Stimulated activated CD8-positive, alpha-beta memory T cell treated with anti-CD3 and anti-CD28 coated beads, Interleukin-4, amount 100 ng/mL, for 48 hours (primary cell): ENCODE data around the gene ZC3H7A.
"Not testable (repeated sequence)": the region's sequence is repeated elsewhere in the genome, so short reads cannot be mapped to it uniquely, and the experiment has no call there.

Source experiments
- DNase-seq: peaks from one replicate; pipeline ENCODE4 v3.0.0-alpha.2; 2020

ZC3H7A gene

GRCh38 chr16:11799509-11800381 is 2.7 kb upstream of the ZC3H7A start:
- no peak for DNase-seq

GRCh38 chr16:11799017-11799381 is 1.9 kb upstream of the ZC3H7A start:
- no peak for DNase-seq

GRCh38 chr16:11797957-11798299 is 870 bp upstream of the ZC3H7A start:
- DNase-seq, result peak; percentile 47

GRCh38 chr16:11796227-11797165 is 562 bp downstream of the ZC3H7A start:
- DNase-seq, result peak; percentile 53

- DNase-seq, result no peak
Observed at GRCh38 chr16:11795887-11796226, 1.2 kb downstream of the ZC3H7A start.

GRCh38 chr16:11794996-11795886 is 1.8 kb downstream of the ZC3H7A start:
- DNase-seq, result no peak

GRCh38 chr16:11794447-11794846 is 2.6 kb downstream of the ZC3H7A start:
- no peak for DNase-seq

- no peak for DNase-seq
Observed at GRCh38 chr16:11793840-11794239, 3.2 kb downstream of the ZC3H7A start.

GRCh38 chr16:11792410-11793241 is 4.4 kb downstream of the ZC3H7A start:
- DNase-seq, result no peak

- no peak for DNase-seq
Observed at GRCh38 chr16:11791144-11791828, 5.8 kb downstream of the ZC3H7A start.

GRCh38 chr16:11788914-11789313 is 8.1 kb downstream of the ZC3H7A start:
- DNase-seq, result no peak

- DNase-seq, result not testable (repeated sequence)
Observed at GRCh38 chr16:11784980-11785599, 12.0 kb downstream of the ZC3H7A start.

- not testable (repeated sequence) for DNase-seq
Observed at GRCh38 chr16:11784381-11784780, 12.7 kb downstream of the ZC3H7A start.

- no peak for DNase-seq
Observed at GRCh38 chr16:11784038-11784369, 13.1 kb downstream of the ZC3H7A start.

GRCh38 chr16:11783319-11784037 is 13.6 kb downstream of the ZC3H7A start:
- peak; percentile 53 for DNase-seq

GRCh38 chr16:11781773-11782172 is 15.3 kb downstream of the ZC3H7A start:
- no peak for DNase-seq

GRCh38 chr16:11780991-11781680 is 15.9 kb downstream of the ZC3H7A start:
- no peak for DNase-seq

GRCh38 chr16:11779074-11779473 is 18.0 kb downstream of the ZC3H7A start:
- DNase-seq, result no peak

GRCh38 chr16:11774065-11774626 is 22.9 kb downstream of the ZC3H7A start:
- no peak for DNase-seq
